HTERT RPE-1 (cell line): ENCODE measurements around the gene ASAP2.

Source experiments
- in situ Hi-C: fragments of 300-500 bp; cut with MboI; formaldehyde crosslinking; loops from 4 replicates; pipeline ENCODE4 v1.14.3; 2020; ENCODE audit warnings: low sequenced_read_pairs

Gene ASAP2

DNA sequence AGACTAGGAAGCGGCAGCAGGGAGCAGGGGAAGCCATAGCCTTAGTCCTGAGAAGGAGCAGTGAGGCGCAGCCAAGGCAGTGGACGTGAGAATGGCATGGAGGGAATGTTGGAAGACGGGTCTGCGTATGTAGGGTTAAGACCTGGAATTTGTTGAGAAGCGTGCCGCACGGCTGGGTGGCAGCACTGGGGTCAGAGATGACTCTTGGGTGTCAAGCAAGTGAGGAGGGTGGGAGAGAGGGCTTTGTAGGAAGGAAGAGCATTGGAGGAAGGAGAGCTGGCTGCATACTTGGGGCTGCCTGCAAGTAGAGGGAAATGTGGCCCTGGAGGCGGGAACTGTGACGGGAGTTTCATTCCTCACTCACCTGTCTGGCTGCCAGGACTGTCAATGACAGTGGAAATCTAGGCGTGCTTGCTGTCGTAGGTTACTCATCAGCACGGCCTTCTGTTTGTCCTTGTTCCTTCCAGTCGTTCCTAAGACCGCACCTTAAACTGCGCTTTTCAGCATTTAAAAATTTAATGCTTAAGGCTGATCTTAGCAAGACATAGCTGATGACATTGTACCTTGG lies 108.8 kb downstream of the ASAP2 start:
- in situ Hi-C loops = no loop called here

DNA sequence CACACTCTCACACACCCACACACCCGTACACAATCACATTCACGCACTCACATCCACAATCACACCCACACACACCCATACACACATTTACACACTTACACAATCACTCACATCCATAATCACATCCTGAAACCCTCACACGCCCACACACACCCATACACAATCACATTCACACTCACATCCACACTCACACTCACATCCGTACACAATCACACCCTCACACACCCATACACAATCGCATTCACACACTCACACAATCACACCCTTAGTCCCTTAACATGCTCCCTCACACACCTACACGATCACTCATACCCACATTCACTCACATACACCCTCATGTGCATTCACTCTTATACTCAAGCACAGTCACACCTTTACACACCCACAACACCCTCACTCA lies 110.9 kb downstream of the ASAP2 start:
- in situ Hi-C loops = no loop called here

DNA sequence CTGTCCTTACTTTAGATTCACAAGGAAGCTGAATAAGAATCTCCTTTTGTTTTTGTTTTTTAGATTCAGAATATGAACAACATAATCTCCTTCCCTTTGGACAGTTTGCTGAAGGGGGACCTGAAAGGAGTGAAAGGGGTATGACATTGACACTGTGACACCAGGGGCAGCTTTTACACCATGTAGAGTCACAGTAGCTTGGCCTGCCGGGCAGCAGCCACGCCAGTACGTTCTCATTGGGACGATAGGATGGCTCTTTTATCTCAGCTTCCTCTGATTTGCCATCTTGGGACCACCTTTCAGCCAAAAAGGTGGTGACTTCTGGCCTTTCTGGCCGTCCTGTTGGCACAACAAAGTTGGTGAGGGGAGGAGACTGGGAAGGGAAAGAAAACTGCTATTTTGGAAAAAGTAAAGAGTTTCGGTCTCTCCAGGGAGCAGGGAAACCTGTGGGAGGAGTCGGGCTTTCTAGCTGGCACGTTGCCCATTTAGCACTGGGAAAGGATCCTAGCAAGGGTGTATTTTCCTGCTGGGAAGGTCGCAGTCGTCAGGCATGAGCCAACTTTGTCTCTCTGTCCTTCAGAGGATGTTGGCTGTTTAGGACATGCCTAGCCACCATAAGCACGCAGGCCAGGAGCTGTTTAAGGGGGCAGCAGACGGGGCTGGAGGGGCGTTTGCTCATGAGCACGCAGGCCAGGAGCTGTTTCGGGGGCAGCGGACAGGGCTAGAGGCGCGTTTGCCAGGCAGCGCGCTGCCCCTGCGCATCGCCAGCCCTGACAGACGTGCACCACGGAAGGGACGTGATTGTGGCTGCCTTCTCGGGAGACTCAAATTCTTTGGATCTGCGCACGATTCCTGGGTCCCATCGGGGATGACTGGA lies 112.1 kb downstream of the ASAP2 start:
- in situ Hi-C loops = no loop called here

DNA sequence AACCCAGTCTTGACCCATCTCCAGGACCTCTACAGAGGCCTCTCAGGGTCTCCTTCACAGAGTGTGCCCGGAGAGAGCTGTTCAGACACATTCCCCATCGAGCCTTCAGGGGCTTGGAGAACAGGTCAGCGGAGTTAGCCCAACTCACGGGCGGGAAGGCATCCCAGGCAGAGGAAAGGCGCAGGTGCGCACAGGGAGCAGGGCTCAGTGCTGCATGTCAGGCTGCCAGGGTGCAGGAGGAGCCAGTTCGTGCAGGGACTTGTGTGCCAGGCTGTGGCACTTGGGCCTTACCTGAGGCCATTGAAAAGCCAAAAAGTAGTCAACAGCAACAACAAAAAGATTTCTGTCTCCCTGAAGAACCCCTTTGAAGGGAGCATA lies 112.7 kb downstream of the ASAP2 start:
- in situ Hi-C loops = no loop called here

DNA sequence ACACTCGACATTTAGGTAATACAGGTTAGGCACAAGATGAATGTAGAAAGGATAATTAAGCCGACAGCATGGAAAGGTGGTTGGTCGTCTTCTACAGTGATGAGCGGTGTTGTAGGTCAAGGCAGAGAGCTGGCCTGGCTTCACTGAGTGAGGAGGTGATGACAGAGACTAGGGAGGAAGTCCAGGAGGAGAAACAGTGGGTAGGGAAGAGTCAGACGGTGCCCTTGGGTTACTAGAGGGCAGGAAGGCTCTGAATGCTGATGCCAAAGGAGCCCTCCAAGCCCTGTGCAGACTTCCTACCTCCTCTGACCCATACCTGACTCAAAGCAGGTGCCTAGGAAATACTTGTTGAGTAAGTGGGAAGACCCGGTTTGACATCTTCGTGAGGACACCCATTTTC lies 116.0 kb downstream of the ASAP2 start:
- in situ Hi-C loops = no loop called here

DNA sequence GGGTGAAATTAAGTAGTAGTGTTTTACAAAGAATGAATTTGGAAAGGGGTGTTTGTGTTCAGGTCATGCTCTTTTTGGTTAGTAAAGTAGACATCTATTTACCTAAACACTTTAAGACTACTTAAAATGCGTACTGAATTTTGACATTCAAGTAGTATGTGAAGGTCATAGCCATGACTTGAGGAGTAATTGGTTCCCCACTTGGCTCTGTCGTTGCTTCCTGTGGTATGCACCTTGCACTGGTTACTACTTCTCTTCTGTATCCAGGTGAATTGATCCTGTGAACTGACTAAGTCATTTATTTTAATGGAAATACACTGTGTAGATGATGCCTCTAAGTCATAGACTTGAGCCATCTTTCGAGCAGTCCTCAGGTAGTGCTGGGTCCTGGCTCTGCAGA lies 118.8 kb downstream of the ASAP2 start:
- in situ Hi-C loops = no loop called here

DNA sequence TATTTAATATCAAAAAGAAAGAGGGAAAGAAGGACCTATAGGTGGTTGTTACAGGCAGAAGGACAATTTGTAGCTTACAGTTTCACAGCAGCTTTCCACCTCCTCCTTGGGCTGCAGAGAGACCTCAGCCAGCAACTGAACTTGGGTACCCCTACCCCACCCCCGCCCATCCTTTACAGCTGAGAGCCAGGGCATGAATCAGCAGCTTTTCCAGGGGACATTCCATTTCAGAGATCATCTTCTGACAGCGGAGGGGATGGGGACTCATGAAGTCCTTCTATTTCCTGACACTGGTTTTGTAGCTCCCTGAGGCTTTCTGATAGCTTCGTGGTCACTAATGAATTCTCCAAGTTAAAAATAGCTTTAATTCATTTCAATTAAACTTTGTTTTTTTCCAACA lies 120.4 kb downstream of the ASAP2 start:
- in situ Hi-C loops = no loop called here

DNA sequence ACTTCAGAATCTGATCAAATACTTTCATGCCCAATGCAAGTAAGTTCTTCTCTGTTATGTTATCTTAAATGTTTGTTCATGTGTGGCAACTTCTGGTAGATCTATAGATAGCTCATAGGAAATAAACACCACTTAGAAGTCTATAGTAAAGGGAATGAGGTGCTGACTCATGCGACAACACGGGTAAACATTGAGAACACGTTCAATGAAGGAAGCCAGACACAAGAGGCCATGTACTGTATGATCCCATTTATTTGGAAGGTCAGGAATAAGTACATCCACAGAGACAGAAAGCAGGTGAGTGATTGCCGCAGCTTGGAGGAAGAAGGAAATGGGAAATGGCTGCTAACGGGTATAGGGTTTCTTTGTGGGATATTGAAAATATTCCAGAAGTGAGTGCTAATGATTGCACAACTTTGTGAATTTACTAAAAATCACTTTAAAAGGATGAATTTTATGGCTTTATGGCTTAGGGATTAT lies 121.3 kb downstream of the ASAP2 start:
- in situ Hi-C loops = no loop called here

DNA sequence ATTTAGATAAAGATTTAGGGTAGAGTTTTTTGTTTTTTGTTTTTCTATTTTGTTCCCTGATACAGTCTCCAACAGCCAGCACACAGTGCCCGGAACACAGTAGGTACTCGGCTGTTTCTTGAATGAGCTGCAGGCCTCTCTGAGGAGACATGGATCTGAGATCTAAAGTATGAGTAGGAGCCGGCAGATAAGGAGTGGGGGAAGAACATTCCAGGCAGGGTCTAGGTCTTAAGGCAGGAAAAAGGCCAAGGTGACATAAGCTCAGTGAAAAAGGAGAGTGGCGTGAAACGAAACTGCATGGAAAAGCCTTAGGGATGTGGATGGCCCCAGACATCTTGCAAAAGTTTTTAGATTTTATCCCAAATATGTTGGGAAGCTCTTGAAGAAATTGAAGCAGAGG lies 122.3 kb downstream of the ASAP2 start:
- in situ Hi-C loops = no loop called here

DNA sequence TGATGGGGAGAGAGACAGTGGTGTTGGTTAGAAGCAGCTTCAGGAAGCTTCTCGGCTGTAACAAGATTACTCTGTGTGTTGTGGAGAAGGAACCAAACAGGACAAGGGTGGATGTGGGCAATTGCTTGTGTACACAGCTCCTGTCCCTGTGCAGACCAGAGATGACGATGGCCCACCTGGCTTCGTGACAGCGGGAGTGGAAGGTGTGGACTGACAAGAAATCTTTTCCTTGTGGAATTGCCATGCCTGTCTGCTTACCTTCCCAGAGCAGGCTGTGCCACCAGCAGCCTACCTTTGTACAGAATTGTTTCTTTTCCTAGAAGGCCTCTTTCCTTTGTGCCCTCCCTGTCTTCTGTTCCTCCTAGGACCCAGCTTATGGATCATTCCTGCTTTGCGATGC lies 122.9 kb downstream of the ASAP2 start:
- in situ Hi-C loops = no loop called here

DNA sequence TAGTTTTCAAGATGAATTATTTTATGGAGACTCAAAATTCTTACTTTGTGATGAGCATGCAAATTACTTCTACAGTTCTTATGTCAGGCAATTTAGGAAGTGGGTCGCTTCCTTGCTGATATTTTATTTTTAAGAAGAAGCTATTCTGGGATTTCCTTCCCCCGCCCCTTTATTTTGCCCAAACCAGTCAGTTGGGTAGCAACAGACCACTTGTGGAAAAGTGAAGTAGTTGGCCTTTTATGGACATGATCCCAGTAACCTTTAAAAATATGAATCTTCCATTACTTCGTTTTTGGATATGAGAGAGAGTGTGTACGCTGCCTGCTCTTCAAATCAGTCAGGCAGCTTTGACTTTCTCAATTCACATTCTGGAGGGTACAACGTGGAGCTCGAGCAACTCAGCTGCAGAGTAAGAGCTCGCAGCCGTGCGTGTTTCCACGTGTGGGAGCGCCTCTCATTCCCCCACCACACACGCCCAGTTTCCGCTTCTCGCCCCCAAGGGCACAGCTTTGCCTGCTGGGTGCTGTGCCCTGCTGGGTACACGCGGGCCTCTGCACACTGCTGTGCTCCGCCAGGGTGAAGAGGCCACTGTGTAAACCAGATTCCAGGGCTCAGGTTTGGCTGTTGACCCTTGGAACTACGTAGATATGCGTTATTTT lies 124.1 kb downstream of the ASAP2 start:
- in situ Hi-C loops = no loop called here

DNA sequence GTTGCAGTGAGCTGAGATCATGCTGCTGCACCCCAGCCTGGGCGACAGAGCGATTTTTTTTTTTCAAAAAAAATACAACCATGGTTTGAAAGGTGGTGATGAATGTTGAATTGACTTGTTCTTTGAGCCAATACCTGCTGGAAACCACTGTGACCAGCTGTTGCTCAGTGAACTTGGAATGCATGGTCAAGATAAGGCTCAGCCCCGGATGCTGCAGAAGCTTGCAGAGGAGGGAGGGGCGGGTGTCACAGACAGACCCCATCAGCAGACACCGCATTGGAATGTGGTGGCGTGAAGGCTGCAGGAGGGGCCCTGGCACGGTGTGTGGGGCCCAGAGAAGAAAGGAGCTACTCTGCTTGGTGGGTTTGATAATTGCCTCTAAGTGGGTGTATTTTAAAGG lies 125.1 kb downstream of the ASAP2 start:
- in situ Hi-C loops = no loop called here

DNA sequence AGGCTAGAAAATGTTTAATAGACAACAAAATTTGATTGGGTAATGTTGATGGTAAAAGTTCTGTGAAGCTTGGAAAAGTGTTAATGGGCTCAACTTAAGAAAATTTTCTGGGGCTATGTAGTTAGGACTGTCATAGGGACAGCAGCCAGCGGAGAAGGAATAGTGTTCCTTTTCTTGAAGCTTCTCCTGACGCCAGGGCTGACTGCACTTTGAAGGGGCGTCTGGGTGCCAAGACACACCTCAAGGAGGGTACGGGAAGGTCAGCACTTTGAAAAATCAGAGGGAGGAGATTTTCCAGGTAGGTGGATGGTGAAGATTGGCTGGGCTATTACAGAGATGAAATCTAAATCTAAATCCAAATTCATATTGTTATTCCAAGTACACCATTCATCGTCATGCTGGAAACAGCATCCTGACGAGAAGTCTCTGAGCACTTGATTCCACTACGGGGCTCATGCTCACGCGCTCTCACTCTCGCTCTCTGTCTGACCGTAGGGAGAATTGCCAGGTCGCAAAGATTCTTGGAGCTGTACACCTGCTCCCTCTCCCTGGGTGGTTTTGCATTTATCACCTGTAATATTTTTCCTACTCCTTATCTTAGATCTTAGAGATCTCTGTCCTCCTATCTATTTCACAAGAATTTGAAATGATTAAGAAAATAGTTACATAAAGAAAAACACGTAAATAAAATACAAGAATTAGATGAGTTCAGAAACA lies 125.7 kb downstream of the ASAP2 start:
- in situ Hi-C loops = no loop called here

DNA sequence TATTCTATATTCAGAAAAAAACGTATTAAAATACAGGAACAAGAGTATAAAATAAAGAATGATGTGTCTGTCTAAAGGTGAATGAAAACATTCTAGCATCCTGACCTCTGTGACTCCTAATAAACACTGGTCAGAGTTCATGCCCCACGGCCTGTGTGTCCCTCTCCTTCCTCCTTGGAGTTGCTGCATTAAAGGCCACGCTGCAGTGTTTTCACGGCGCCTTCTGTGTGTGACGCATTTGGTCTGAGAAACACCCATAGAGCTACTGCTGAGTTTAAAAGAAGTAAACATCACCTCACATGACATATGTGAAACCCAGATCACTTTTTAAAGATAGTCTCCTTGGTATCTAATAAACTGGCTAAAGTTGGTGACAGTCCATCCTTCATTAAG lies 126.2 kb downstream of the ASAP2 start:
- in situ Hi-C loops = no loop called here

DNA sequence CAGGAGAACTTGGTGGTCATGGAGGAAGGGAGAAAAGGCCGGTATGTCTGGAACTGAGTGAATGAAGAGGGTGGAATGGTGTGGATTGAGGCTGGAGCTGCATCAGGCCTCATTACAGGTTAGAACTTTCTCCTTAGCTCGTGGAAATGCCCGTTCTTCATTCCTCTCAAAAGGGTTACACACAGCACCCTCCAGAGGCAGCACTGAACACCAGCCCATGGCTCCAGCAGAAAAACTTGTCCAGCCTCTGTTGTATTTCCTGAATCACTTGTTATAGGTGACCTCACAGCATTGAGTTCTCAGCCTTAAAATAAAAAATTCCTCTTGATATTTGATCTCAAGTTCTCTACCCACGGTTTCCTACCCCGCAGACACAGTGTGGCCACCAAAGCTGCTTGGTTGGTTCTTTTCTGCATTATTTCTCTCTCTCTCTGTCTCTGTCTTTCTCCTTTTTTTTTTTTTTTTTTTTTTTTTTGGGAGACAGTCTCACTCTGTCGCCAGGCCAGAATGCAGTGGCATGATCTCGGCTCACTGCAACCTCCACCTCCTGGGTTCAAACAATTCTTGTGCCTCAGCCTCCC lies 127.1 kb downstream of the ASAP2 start:
- in situ Hi-C loops = no loop called here

DNA sequence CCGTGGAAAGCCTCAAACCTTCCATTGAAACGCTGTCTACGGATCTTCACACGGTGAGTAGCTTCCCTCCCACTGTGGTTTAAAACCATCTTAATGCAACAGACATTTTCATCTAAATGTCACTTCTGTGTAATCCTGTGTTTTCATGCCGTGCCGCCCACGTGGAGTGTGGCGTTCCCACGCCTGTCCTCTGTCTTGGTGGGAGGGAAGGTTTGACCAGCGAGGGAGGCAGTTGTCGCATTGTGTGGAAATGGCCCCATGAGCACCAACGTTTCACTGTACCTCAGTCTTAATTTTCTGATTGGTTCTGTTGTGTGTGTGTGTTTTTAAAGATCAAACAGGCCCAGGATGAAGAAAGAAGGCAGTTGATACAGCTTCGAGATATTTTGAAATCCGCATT lies 128.1 kb downstream of the ASAP2 start:
- in situ Hi-C loops = no loop called here

DNA sequence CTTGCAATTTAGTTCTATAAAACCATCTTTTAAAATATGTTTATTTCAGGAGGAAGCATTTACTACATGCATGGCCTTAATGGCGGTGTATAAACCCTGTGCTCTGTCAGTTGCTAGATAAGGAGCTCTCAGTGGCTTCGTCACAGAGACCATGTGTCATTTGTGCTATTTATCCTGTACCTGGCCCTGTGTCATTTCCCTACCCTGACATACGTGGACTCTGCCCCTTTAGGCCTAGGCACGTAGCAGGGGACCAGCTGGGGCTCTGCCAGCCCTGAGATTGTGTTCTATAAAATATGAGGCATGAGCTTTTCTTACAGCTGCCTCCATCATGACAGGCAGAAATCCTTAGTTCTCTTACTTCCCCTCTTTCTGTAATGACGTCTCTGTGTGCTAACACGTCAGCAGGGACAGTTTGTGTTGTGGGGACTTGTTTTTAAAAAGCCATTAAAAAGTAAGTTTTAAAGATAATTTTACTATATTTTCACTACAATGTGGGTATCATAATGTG lies 128.8 kb downstream of the ASAP2 start:
- in situ Hi-C loops = no loop called here

DNA sequence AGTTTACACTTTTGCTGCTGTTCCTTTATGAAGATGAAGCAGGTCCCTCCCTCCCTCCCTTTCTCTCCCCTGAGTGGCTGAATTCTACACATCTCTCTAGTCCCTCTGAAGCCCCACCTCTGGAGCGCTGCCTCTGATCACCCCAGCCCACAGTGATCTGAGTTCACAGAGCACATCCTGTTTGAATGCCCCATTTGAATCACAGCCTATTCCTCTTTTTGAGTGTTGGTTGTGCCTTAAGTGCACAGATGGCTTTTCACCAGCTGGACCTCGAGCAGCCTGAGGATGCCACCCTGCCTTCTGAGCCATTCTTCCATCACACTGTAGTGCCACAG lies 129.6 kb downstream of the ASAP2 start:
- in situ Hi-C loops = no loop called here

DNA sequence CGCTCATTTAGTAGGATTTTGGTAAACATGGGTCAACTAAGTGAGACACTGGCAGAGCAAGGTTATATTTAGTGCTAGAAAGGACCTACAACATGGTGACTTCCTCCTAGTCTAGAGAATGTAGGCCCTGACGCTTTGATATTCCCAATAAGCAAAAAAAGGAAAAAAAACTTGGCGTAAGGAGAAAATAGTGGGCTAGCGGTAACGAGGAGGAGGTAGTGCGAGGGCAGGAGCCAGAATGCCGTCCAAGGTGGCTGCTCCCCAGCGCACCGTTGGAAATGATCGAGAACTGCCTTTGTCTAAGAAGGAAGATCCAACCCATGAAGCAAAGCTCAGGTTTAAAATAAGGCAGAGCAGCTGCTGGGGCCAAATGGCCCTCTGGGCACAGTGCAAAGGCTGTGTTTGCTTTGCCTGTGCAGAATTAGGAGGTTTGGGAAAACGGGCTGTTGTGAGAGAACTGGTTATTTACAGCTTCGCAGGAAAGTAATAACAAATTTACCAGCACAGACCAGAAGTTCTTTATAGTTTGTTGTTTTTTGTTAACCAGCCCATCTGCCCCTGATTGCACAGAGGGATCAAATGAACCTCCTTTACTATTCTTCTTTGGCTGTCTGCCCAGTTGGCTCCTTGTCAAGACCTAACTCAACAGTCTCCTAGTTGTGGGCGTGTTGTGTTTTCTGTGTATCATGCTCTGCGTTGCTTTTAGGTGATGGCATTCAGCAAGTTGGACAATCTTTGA lies 130.1 kb downstream of the ASAP2 start:
- in situ Hi-C loops = no loop called here

DNA sequence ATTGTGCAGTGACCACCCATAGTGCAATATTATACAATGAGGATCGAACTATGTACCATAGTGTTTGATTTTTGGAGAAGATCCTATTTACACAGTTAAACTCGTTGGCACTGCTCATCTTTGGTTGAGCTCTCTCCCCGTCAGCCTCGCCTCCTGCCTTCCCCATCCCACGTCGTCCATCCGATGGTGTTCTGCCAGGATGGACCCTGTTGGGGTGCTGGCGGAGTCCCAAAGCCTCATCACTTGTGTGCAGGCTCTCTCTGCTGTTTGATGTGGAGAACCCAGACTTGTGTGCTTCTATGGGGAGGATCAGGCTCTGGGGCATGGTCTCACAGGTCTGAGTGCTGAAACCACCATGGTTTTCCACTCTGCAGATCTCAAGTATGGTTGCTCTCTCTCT lies 131.3 kb downstream of the ASAP2 start:
- in situ Hi-C loops = no loop called here
